ENCODE measurements around the gene CLIC4. TPM values are rescaled to one million over a fixed set of nuclear protein-coding genes. Genes with fewer than 3 reads are reported as not detected.

The CLIC4 gene
- total and polyA plus RNA-seq, 9 of the 15 experiments (the other 6 are each of a cell fraction or from before 2014, with no cell fraction given) = 16.0 to 67.5 (median 38.4) TPM

DNA sequence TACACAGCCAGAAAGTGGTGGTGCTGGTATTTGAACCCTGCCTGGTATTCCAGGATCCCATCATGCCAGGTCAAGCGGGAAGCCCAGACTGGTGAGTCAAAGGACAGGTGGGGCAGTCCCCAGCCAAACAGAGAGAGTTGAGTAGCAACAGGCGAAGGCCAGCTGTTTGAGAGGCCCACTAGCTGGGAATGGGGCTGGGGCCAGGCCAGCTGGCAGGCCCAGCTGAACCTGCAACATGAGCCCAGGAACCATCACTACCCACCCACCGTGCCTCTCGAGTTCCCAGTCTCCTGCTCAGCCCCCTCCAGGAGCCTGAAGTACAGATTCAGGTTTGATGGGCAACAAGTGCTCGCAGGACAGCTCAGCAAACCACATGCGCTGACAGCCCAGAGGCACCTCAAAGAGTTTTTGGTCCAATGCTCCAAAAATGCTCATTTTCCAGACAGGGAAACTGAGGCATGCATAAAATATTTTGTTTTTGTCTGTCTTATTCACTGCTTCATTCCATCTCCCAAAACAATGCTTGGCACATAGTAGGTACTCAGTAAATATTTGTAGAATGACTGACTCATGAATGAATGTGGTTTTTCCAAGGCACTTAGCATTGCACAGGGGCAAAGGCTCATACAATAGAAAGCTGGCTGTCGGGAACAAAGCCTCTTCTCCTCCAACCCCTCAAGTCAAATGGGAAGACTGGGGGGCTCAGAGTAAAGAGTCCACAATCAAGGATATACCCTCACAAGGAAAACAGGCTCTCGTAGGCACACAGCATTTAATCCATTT, 42.5 kb upstream of the CLIC4 start:
- DNase-seq (ENCODE audit: extremely low read depth in 1 of 4, low spot score in 3 of 4) (no peak), FAIRE-seq (no peak), ATAC-seq (no peak)
- Histone ChIP-seq H3K27ac (ENCODE audit: extremely low read depth, low read depth, low read length) (no peak overlapping the region), H3K9me3 (replicated peaks; ENCODE audit: control insufficient read depth, insufficient read depth, low read depth, low read length) (no peaks in the 10 kb centered on the region), H3K36me3 (ENCODE audit: control insufficient read depth, insufficient read depth, low read length) (no peaks in the 10 kb centered on the region), H4K20me1 (replicated peaks; ENCODE audit: control insufficient read depth, insufficient read depth, low read length) (no peaks in the 10 kb centered on the region), H3K4me3 (no peak overlapping the region), H3K9ac (ENCODE audit: insufficient read depth in 1 of 2, low read depth in 2 of 2, low read length in 2 of 2) (no peak overlapping the region), H3K9me1 (ENCODE audit: control insufficient read depth, insufficient read depth, low read length) (no peaks in the 10 kb centered on the region), H2AFZ (ENCODE audit: low read depth, low read length) (no peak overlapping the region), H3K4me1 (replicated peaks in 1 of 2; ENCODE audit: control insufficient read depth in 2 of 2, insufficient read depth in 2 of 2, low read length in 2 of 2) (peaks cover 14 to 18% of the 10 kb centered on the region in 2 experiments; a peak in 4 of 5 replicates), H3K79me2 (ENCODE audit: control insufficient read depth, insufficient read depth, low read length) (no peaks in the 10 kb centered on the region), H3K27me3 (ENCODE audit: control insufficient read depth in 2 of 2, insufficient read depth in 2 of 2, low read length in 2 of 2) (no peaks in the 10 kb centered on the region), H3K4me2 (ENCODE audit: insufficient read depth, low read length) (no peak overlapping the region)
- in situ Hi-C loops (cut with MboI) (no loop called here), intact Hi-C loops (cut with micrococcal nuclease) (no loop called here)
- ChIA-PET CTCF (ENCODE audit: low intra/inter-chr PET ratio) (no interaction called here), POLR2A (interaction anchor here (0.6 kb wide), 1 partner anchor 14 kb away, joined by 3 read pairs; no protein-coding TSS in a partner anchor)
- WGBS (ENCODE audit: insufficient coverage, low coverage, missing lambda C conversion rate) = 62% methylated on average over 8 of the region's 8 CpGs
- TF ChIP-seq SMC3 (conservative IDR thresholded peaks at IDR 0.05; ENCODE audit: insufficient read depth, low read depth, low read length) (no peak), ZKSCAN1 (IDR thresholded peaks at IDR 0.05; ENCODE audit: low read depth, low read length) (peak; percentile 81), EP300 (IDR thresholded peaks at IDR 0.05; ENCODE audit: low read length) (no peak), POLR2G (IDR thresholded peaks at IDR 0.05; ENCODE audit: low read depth, low read length) (no peak)
- TF ChIP-seq, protein P1, sequence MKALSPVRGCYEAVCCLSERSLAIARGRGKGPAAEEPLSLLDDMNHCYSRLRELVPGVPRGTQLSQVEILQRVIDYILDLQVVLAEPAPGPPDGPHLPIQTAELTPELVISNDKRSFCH (CRISPR knock-in tag; IDR thresholded peaks at IDR 0.05) = no peak
- TF ChIP-seq, protein P1 (tag; IDR thresholded peaks at IDR 0.05) = no peak
- BruUV-seq (replicated peaks) = no TSS peak

Measured in K562 (cell line).